GM23248 (cell line): Measurements from ENCODE around the gene BHLHE23. TPM values are rescaled to one million over a fixed set of nuclear protein-coding genes. Genes with fewer than 3 reads are reported as not detected.

ENCODE experiments used
- DNase-seq: peaks from one replicate; pipeline ENCODE4 v3.0.0-alpha.2; 2015
- H2AFZ ChIP-seq: fragments of 200-600 bp; sonication (generic); 2 replicates; pipeline ENCODE4 v1.6.1; 2016; ENCODE audit warnings: antibody characterized with exemption
- H3F3A ChIP-seq: fragments of 200-600 bp; sonication (generic); 2 replicates; pipeline ENCODE4 v1.6.1; 2016; ENCODE audit warnings: mild to moderate bottlenecking, antibody characterized with exemption, mixed run types; ENCODE audit not compliant: insufficient read depth
- H3K27ac ChIP-seq: fragments of 200-600 bp; sonication (generic); 2 replicates; pipeline ENCODE4 v1.5.1; 2016; ENCODE audit warnings: mild to moderate bottlenecking
- H3K27me3 ChIP-seq: fragments of 200-600 bp; sonication (generic); replicated peaks from 2 replicates; pipeline ENCODE4 v1.6.1; 2016; ENCODE audit warnings: mild to moderate bottlenecking; ENCODE audit not compliant: insufficient read depth
- H3K36me3 ChIP-seq: fragments of 200-600 bp; sonication (generic); 2 replicates; pipeline ENCODE4 v1.6.1; 2016; ENCODE audit warnings: low read depth, mild to moderate bottlenecking
- H3K4me1 ChIP-seq: fragments of 200-600 bp; sonication (generic); 2 replicates; pipeline ENCODE4 v1.6.1; 2016; ENCODE audit warnings: mild to moderate bottlenecking; ENCODE audit not compliant: insufficient read depth
- H3K4me2 ChIP-seq: fragments of 200-600 bp; sonication (generic); one replicate; pipeline ENCODE4 v1.6.1; 2016; ENCODE audit warnings: mild to moderate bottlenecking; ENCODE audit not compliant: unreplicated experiment
- H3K4me3 ChIP-seq: fragments of 200-600 bp; sonication (generic); 2 replicates; pipeline ENCODE4 v1.5.1; 2016; ENCODE audit warnings: mild to moderate bottlenecking
- H3K79me2 ChIP-seq: fragments of 200-600 bp; sonication (generic); 2 replicates; pipeline ENCODE4 v1.6.1; 2016; ENCODE audit warnings: mild to moderate bottlenecking; ENCODE audit not compliant: insufficient read depth
- H3K9ac ChIP-seq: fragments of 200-600 bp; sonication (generic); 2 replicates; pipeline ENCODE4 v1.6.1; 2016; ENCODE audit warnings: mild to moderate bottlenecking
- H3K9me2 ChIP-seq: fragments of 200-600 bp; sonication (generic); 2 replicates; pipeline ENCODE4 v1.6.1; 2016; ENCODE audit warnings: mixed run types, mild to moderate bottlenecking, moderate library complexity; ENCODE audit not compliant: insufficient read depth
- H3K9me3 ChIP-seq: fragments of 200-600 bp; sonication (generic); one replicate; pipeline ENCODE4 v1.6.1; 2017; ENCODE audit warnings: low read depth
- H4K20me1 ChIP-seq: fragments of 200-600 bp; sonication (generic); 2 replicates; pipeline ENCODE4 v1.6.0; 2016; ENCODE audit not compliant: insufficient read depth
- EZH2 ChIP-seq: fragments of 200-600 bp; sonication (generic); IDR thresholded peaks from 2 replicates; pipeline ENCODE4 v1.6.1; 2018; ENCODE audit warnings: antibody characterized with exemption, mild to moderate bottlenecking; ENCODE audit not compliant: insufficient read depth, poor library complexity, severe bottlenecking
- EZH2phosphoT487 ChIP-seq: fragments of 200-600 bp; sonication (generic); IDR thresholded peaks from 2 replicates; pipeline ENCODE4 v1.6.1; 2018; ENCODE audit warnings: antibody characterized with exemption, moderate library complexity, mild to moderate bottlenecking, low read depth; ENCODE audit not compliant: insufficient read depth
- WGBS, 2 experiments: methylation state at CpG; one replicate each; pipeline ENCODE4 v1.1.6; 2015 to 2017; ENCODE audit warnings: low lambda C conversion rate in 2 of 2, low coverage in 1 of 2; ENCODE audit errors: missing lambda C conversion rate in 2 of 2; 5-methylcytosine and 5-hydroxymethylcytosine counted together
- in situ Hi-C: fragments of 300-500 bp; cut with MboI; formaldehyde crosslinking; loops from 2 replicates; pipeline ENCODE4 v1.15.0; 2020
- polyA plus RNA-seq: library from polyadenylated mRNA; unstranded; fragments of >200 nt; fragmentation: Nextera tagmentation; extraction: Ambion mirVana; gene quantifications from 2 replicates; pipeline ENCODE4 v1.2.1, GENCODE V29; 2016
- total RNA-seq: library from RNA; depleted of rRNA; stranded (reverse); fragments of >200 nt; shearing (Covaris generic); gene quantifications from 2 replicates; pipeline ENCODE4 v1.2.3, GENCODE V29; 2014

Gene BHLHE23
- total and polyA plus RNA-seq, 2 experiments from 2014 or later = not detected

- no peaks in the 10 kb centered on the region for H4K20me1 ChIP-seq
- H3K9me3 ChIP-seq = no peaks in the 10 kb centered on the region
- H2AFZ ChIP-seq = peak overlapping the region; percentile 38; the same call in 1 of the 2 replicates
- no peaks in the 10 kb centered on the region for H3K9me2 ChIP-seq
- peak; percentile 92 for DNase-seq
- H3K4me1 ChIP-seq = no peaks in the 10 kb centered on the region
- peaks cover 32% of the 10 kb centered on the region for H3K27me3 ChIP-seq
- in situ Hi-C loops = no loop called here
- H3K27ac ChIP-seq = no peak overlapping the region
- TF ChIP-seq EZH2phosphoT487 (no peak), EZH2 (no peak)
- H3K36me3 ChIP-seq = no peaks in the 10 kb centered on the region
- no peaks in the 10 kb centered on the region for H3F3A ChIP-seq
- no peak overlapping the region for H3K9ac ChIP-seq
- H3K4me2 ChIP-seq = no peak overlapping the region
- peak overlapping the region; percentile 54; the same call in 1 of the 2 replicates for H3K4me3 ChIP-seq
- no peaks in the 10 kb centered on the region for H3K79me2 ChIP-seq
- 2 to 3% methylated on average over 26 to 38 of the region's 38 CpGs for WGBS, 2 experiments
These were observed 34.6 kb downstream of the BHLHE23 start for GRCh38 chr20:62971950-62972844.

GRCh38 chr20:62971211-62971949 is 35.4 kb downstream of the BHLHE23 start:
- H3K79me2 ChIP-seq = no peaks in the 10 kb centered on the region
- no peak overlapping the region for H3K9ac ChIP-seq
- H3K4me2 ChIP-seq = no peak overlapping the region
- peaks cover 27% of the 10 kb centered on the region for H3K27me3 ChIP-seq
- H3F3A ChIP-seq = no peaks in the 10 kb centered on the region
- no peak overlapping the region for H2AFZ ChIP-seq
- no peaks in the 10 kb centered on the region for H3K9me3 ChIP-seq
- no peak overlapping the region for H3K27ac ChIP-seq
- DNase-seq = no peak
- in situ Hi-C loops = no loop called here
- TF ChIP-seq EZH2phosphoT487 = no peak
- no peaks in the 10 kb centered on the region for H4K20me1 ChIP-seq
- no peaks in the 10 kb centered on the region for H3K4me1 ChIP-seq
- no peaks in the 10 kb centered on the region for H3K36me3 ChIP-seq
- no peaks in the 10 kb centered on the region for H3K9me2 ChIP-seq
- no peak overlapping the region for H3K4me3 ChIP-seq
- WGBS, 2 experiments = 66 to 69% methylated on average over 9 to 10 of the region's 10 CpGs

GRCh38 chr20:62970307-62971210 is 36.2 kb downstream of the BHLHE23 start:
- in situ Hi-C loops = no loop called here
- WGBS, 2 experiments = 20 to 21% methylated on average over 30 to 33 of the region's 33 CpGs
- Histone ChIP-seq H4K20me1 (no peaks in the 10 kb centered on the region), H3K4me1 (no peaks in the 10 kb centered on the region), H3K9me3 (no peaks in the 10 kb centered on the region), H2AFZ (no peak overlapping the region), H3K9ac (no peak overlapping the region), H3K27ac (no peak overlapping the region), H3K79me2 (no peaks in the 10 kb centered on the region), H3K9me2 (no peaks in the 10 kb centered on the region), H3K4me3 (no peak overlapping the region), H3F3A (no peaks in the 10 kb centered on the region), H3K27me3 (peaks cover 24% of the 10 kb centered on the region), H3K4me2 (no peak overlapping the region), H3K36me3 (no peaks in the 10 kb centered on the region)
- peak; percentile 44 for DNase-seq
- TF ChIP-seq EZH2 = no peak
- no peak for TF ChIP-seq EZH2phosphoT487

DNA sequence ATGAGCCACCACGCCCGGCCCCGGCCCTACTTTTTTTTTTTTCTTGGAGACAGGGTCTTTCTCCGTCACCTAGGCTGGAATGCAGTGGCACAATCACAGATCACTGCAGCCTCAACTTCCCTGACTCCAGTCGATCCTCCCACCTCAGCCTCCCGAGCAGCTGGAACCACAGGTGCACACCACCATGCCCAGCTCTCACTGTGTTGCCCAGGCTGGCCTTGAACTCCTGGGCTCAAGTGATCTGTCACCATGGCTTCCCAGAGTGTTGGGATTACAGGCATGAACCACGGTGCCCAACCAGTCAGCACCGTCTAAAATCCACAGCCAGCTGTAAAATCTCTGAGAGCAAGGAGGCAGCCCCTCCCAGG is 36.8 kb downstream of the BHLHE23 start:
- 62 to 76% methylated on average over 8 of the region's 8 CpGs for WGBS, 2 experiments
- Histone ChIP-seq H3F3A (no peaks in the 10 kb centered on the region), H3K9me3 (no peaks in the 10 kb centered on the region), H3K27me3 (peaks cover 24% of the 10 kb centered on the region), H3K9me2 (no peaks in the 10 kb centered on the region), H3K36me3 (no peaks in the 10 kb centered on the region), H3K27ac (no peak overlapping the region), H2AFZ (no peak overlapping the region), H3K4me2 (no peak overlapping the region), H3K4me1 (no peaks in the 10 kb centered on the region), H3K79me2 (no peaks in the 10 kb centered on the region), H3K4me3 (no peak overlapping the region), H4K20me1 (no peaks in the 10 kb centered on the region), H3K9ac (no peak overlapping the region)
- DNase-seq = no peak
- TF ChIP-seq EZH2phosphoT487 (no peak), EZH2 (no peak)
- in situ Hi-C loops = no loop called here
